Mesendoderm (in vitro differentiated cells): ENCODE measurements around the gene CCDC40.

Experiments used
- DNase-seq: peaks from one replicate; pipeline ENCODE4 v3.0.0; 2013
- H2AK5ac ChIP-seq: 2 replicates; pipeline ENCODE4 v1.6.1; 2013; ENCODE audit warnings: low read length, inconsistent platforms
- H2BK120ac ChIP-seq: 2 replicates; pipeline ENCODE4 v1.6.1; 2013; ENCODE audit warnings: low read depth, mild to moderate bottlenecking, low read length, moderate library complexity, mixed read lengths
- H2BK15ac ChIP-seq: replicated peaks from 2 replicates; pipeline ENCODE4 v1.6.1; 2013; ENCODE audit warnings: low read depth, mild to moderate bottlenecking, moderate library complexity
- H2BK5ac ChIP-seq: 2 replicates; pipeline ENCODE4 v1.6.1; 2013; ENCODE audit warnings: low read length, inconsistent platforms
- H3K18ac ChIP-seq: 2 replicates; pipeline ENCODE4 v1.6.1; 2013; ENCODE audit warnings: mild to moderate bottlenecking, low read length, mixed read lengths
- H3K23ac ChIP-seq: one replicate; pipeline ENCODE4 v1.6.1; 2013; ENCODE audit warnings: low read length
- H3K27ac ChIP-seq: 2 replicates; pipeline ENCODE4 v1.5.1; 2013; ENCODE audit warnings: low read depth, mild to moderate bottlenecking, inconsistent platforms, low read length, moderate library complexity
- H3K27me3 ChIP-seq: 2 replicates; pipeline ENCODE4 v1.6.1; 2013; ENCODE audit warnings: low read length, control low read depth, mild to moderate bottlenecking, inconsistent platforms; ENCODE audit not compliant: insufficient read depth, poor library complexity
- H3K36me3 ChIP-seq: 2 replicates; pipeline ENCODE4 v1.6.1; 2013; ENCODE audit warnings: low read length, inconsistent platforms; ENCODE audit not compliant: control insufficient read depth, insufficient read depth
- H3K4ac ChIP-seq: one replicate; pipeline ENCODE4 v1.6.1; 2013; ENCODE audit warnings: low read depth, mild to moderate bottlenecking, low read length, moderate library complexity
- H3K4me1 ChIP-seq: 2 replicates; pipeline ENCODE4 v1.6.1; 2013; ENCODE audit warnings: low read depth, low read length, inconsistent platforms; ENCODE audit not compliant: control insufficient read depth
- H3K4me2 ChIP-seq: 2 replicates; pipeline ENCODE4 v1.6.1; 2013; ENCODE audit warnings: low read length
- H3K4me3 ChIP-seq: 2 replicates; pipeline ENCODE4 v1.5.1; 2013; ENCODE audit warnings: mild to moderate bottlenecking, low read length
- H3K56ac ChIP-seq: one replicate; pipeline ENCODE4 v1.6.1; 2013; ENCODE audit warnings: low read length
- H3K79me1 ChIP-seq: 2 replicates; pipeline ENCODE4 v1.6.1; 2013; ENCODE audit warnings: low read length, inconsistent platforms
- H3K79me2 ChIP-seq: 2 replicates; pipeline ENCODE4 v1.6.1; 2013; ENCODE audit warnings: mild to moderate bottlenecking, low read length; ENCODE audit not compliant: control insufficient read depth, insufficient read depth
- H3K9ac ChIP-seq: 2 replicates; pipeline ENCODE4 v1.6.1; 2013; ENCODE audit warnings: low read length, inconsistent platforms
- H4K5ac ChIP-seq: one replicate; pipeline ENCODE4 v1.6.1; 2013; ENCODE audit warnings: low read length
- H4K8ac ChIP-seq: one replicate; pipeline ENCODE4 v1.6.1; 2013; ENCODE audit warnings: low read depth, mild to moderate bottlenecking, control low read depth, low read length, moderate library complexity
- WGBS: extraction: QIAGEN DNeasy Blood & Tissue Kit; methylation state at CpG from one replicate; pipeline ENCODE4 v1.1.7; 2013; ENCODE audit warnings: low lambda C conversion rate, missing lambda C conversion rate; ENCODE audit not compliant: insufficient coverage; ENCODE audit errors: extremely low coverage; 5-methylcytosine and 5-hydroxymethylcytosine counted together

CCDC40 gene

GRCh38 chr17:79997011-79997660, 39.3 kb upstream of the CCDC40 start:
- WGBS: no CpG with 5 or more reads among the region's 15 CpGs

GRCh38 chr17:80000136-80000535, 36.3 kb upstream of the CCDC40 start:
- H4K5ac ChIP-seq: no peak overlapping the region
- no peak overlapping the region for H3K56ac ChIP-seq
- H3K27me3 ChIP-seq: no peaks in the 10 kb centered on the region
- H3K23ac ChIP-seq: no peak overlapping the region
- H2BK15ac ChIP-seq: no peak overlapping the region
- no peak overlapping the region for H2AK5ac ChIP-seq
- no peak overlapping the region for H3K4me3 ChIP-seq
- no peaks in the 10 kb centered on the region for H3K36me3 ChIP-seq
- H3K79me2 ChIP-seq: no peaks in the 10 kb centered on the region
- no peak for DNase-seq
- WGBS: no CpG with 5 or more reads among the region's 7 CpGs
- H2BK5ac ChIP-seq: no peak overlapping the region
- no peak overlapping the region for H3K4ac ChIP-seq
- H3K4me1 ChIP-seq: no peaks in the 10 kb centered on the region
- H3K79me1 ChIP-seq: peaks cover 3% of the 10 kb centered on the region
- H2BK120ac ChIP-seq: no peak overlapping the region
- H3K18ac ChIP-seq: no peak overlapping the region
- no peak overlapping the region for H3K27ac ChIP-seq
- H3K4me2 ChIP-seq: no peak overlapping the region
- no peak overlapping the region for H4K8ac ChIP-seq
- H3K9ac ChIP-seq: no peak overlapping the region

More at GRCh38 chr17:79997011-79997660, 39.3 kb upstream of the CCDC40 start:
- Histone ChIP-seq H3K23ac (no peak overlapping the region), H3K79me1 (peaks cover 2% of the 10 kb centered on the region), H3K56ac (no peak overlapping the region), H2BK15ac (no peak overlapping the region), H4K8ac (no peak overlapping the region), H3K9ac (no peak overlapping the region), H2BK120ac (no peak overlapping the region), H3K27ac (no peak overlapping the region), H4K5ac (no peak overlapping the region), H3K79me2 (no peaks in the 10 kb centered on the region), H3K36me3 (no peaks in the 10 kb centered on the region), H2BK5ac (no peak overlapping the region), H2AK5ac (no peak overlapping the region), H3K27me3 (no peaks in the 10 kb centered on the region), H3K18ac (no peak overlapping the region), H3K4me2 (no peak overlapping the region), H3K4me3 (no peak overlapping the region), H3K4me1 (peaks cover 3% of the 10 kb centered on the region), H3K4ac (no peak overlapping the region)
- DNase-seq: no peak

- Histone ChIP-seq H3K4me2 (no peak overlapping the region), H2BK120ac (no peak overlapping the region), H3K23ac (no peak overlapping the region), H2AK5ac (no peak overlapping the region), H3K18ac (no peak overlapping the region), H3K4me3 (no peak overlapping the region), H3K79me1 (peaks cover 3% of the 10 kb centered on the region), H3K27me3 (no peaks in the 10 kb centered on the region), H2BK5ac (no peak overlapping the region), H4K8ac (no peak overlapping the region), H3K4ac (no peak overlapping the region), H4K5ac (no peak overlapping the region), H3K36me3 (no peaks in the 10 kb centered on the region), H3K79me2 (no peaks in the 10 kb centered on the region), H2BK15ac (no peak overlapping the region), H3K9ac (no peak overlapping the region), H3K4me1 (no peaks in the 10 kb centered on the region), H3K27ac (no peak overlapping the region), H3K56ac (no peak overlapping the region)
- no peak for DNase-seq
- no CpG with 5 or more reads among the region's 29 CpGs for WGBS
Observed at GRCh38 chr17:80000981-80001775, 35.3 kb upstream of the CCDC40 start.

- H3K36me3 ChIP-seq: no peaks in the 10 kb centered on the region
- no peak overlapping the region for H3K27ac ChIP-seq
- WGBS: no CpG with 5 or more reads among the region's 26 CpGs
Observed at GRCh38 chr17:80002070-80002641, 34.3 kb upstream of the CCDC40 start.

GRCh38 chr17:80002690-80003490, 33.6 kb upstream of the CCDC40 start:
- no peak overlapping the region for H4K8ac ChIP-seq
- H2BK15ac ChIP-seq: no peak overlapping the region
- H2BK120ac ChIP-seq: no peak overlapping the region
- H3K79me2 ChIP-seq: no peaks in the 10 kb centered on the region
- peaks cover 3% of the 10 kb centered on the region for H3K79me1 ChIP-seq
- no peak overlapping the region for H4K5ac ChIP-seq
- H3K4me3 ChIP-seq: no peak overlapping the region
- no peak overlapping the region for H3K4ac ChIP-seq
- H3K18ac ChIP-seq: no peak overlapping the region
- H3K23ac ChIP-seq: no peak overlapping the region
- no CpG with 5 or more reads among the region's 30 CpGs for WGBS
- H3K27me3 ChIP-seq: no peaks in the 10 kb centered on the region
- no peaks in the 10 kb centered on the region for H3K36me3 ChIP-seq
- no peak overlapping the region for H2BK5ac ChIP-seq
- no peak overlapping the region for H3K9ac ChIP-seq
- no peak for DNase-seq
- no peak overlapping the region for H2AK5ac ChIP-seq
- no peak overlapping the region for H3K4me2 ChIP-seq
- no peak overlapping the region for H3K27ac ChIP-seq
- H3K4me1 ChIP-seq: no peaks in the 10 kb centered on the region
- H3K56ac ChIP-seq: no peak overlapping the region

More at GRCh38 chr17:80002070-80002641, 34.3 kb upstream of the CCDC40 start:
- Histone ChIP-seq H3K4me3 (no peak overlapping the region), H3K79me1 (peaks cover 3% of the 10 kb centered on the region), H3K4me1 (no peaks in the 10 kb centered on the region), H3K18ac (no peak overlapping the region), H3K79me2 (no peaks in the 10 kb centered on the region), H3K4me2 (no peak overlapping the region), H3K27me3 (no peaks in the 10 kb centered on the region), H2BK120ac (no peak overlapping the region), H4K5ac (no peak overlapping the region), H2BK5ac (no peak overlapping the region), H3K56ac (no peak overlapping the region), H3K23ac (no peak overlapping the region), H4K8ac (no peak overlapping the region), H3K4ac (no peak overlapping the region), H3K9ac (no peak overlapping the region), H2AK5ac (no peak overlapping the region), H2BK15ac (no peak overlapping the region)
- DNase-seq: no peak
